HCT116 (cell line): ENCODE data around the gene BARX1. TPM values are rescaled to one million over a fixed set of nuclear protein-coding genes. Genes with fewer than 3 reads are reported as not detected.

Source experiments
- ATAC-seq: fragments of 200-7000 bp; cut with Tn5 transposase; 2 replicates; pipeline ENCODE4 v1.9.1; 2020; ENCODE audit warnings: mild to moderate bottlenecking, moderate library complexity
- BruUV-seq: library from RNA; stranded (reverse); fragments of 400-500 nt; replicated peaks from 2 replicates; lab custom pipeline; 2021; lab: Mats Ljungman, UMichigan
- CTCF ChIA-PET: fragments of 300-600 bp; sonication (Branson Sonifier 250); formaldehyde crosslinking; loops from one replicate; lab custom pipeline; 2021; ENCODE audit warnings: antibody characterized with exemption; lab: Charles Lee
- POLR2A ChIA-PET: fragments of 300-600, 350-600 bp; sonication (Branson Sonifier 250); formaldehyde crosslinking; loops from one replicate; lab custom pipeline; 2021; ENCODE audit warnings: antibody characterized with exemption; lab: Charles Lee
- RAD21 ChIA-PET, 2 experiments: fragments of 300-600 bp; sonication (Branson Sonifier 250); formaldehyde crosslinking; loops; one replicate each; lab custom pipeline; 2023; ENCODE audit warnings: low total read pairs in 2 of 2; ENCODE audit not compliant: uncharacterized antibody in 2 of 2, unreplicated experiment in 2 of 2, low non-redundant PET in 1 of 2; lab: Charles Lee
- DNase-seq: peaks from one replicate; pipeline ENCODE4 v3.0.0-alpha.2; 2010; ENCODE audit warnings: low read depth, low spot score
- H2AFZ ChIP-seq: fragments of 200-600 bp; shearing (Covaris generic), sonication (generic); 2 replicates; pipeline ENCODE4 v1.6.1; 2017; ENCODE audit warnings: low read depth, mixed run types, mixed read lengths, antibody characterized with exemption, low read length; ENCODE audit not compliant: poor library complexity, severe bottlenecking
- H3K27ac ChIP-seq: 2 replicates; pipeline ENCODE4 v1.5.1; 2012; ENCODE audit warnings: low read depth, low read length
- H3K27me3 ChIP-seq: fragments of 200-600 bp; sonication (generic); 2 replicates; pipeline ENCODE4 v1.6.1; 2016; ENCODE audit warnings: mixed run types, low read length, mixed read lengths; ENCODE audit not compliant: insufficient read depth
- H3K36me3 ChIP-seq, 2 experiments: fragments of 200-500 bp in 1 of 2; fragments of 200-600 bp in 1 of 2; sonication (Bioruptor generic) in 1 of 2; sonication (generic) in 1 of 2; 2 replicates each; pipeline versions ENCODE4 v1.5.1 to v1.6.1; 2014 to 2016; ENCODE audit warnings: low read length in 2 of 2, inconsistent platforms in 1 of 2, mixed read lengths in 1 of 2, mixed run types in 1 of 2; ENCODE audit not compliant: insufficient read depth in 2 of 2, control insufficient read depth in 1 of 2
- H3K4me1 ChIP-seq, 2 experiments: fragments of 200-600 bp in 1 of 2; sonication (generic) in 1 of 2; 2 replicates each; pipeline versions ENCODE4 v1.5.1 to v1.6.1; 2012 to 2017; ENCODE audit warnings: low read length in 2 of 2, inconsistent platforms in 1 of 2, mild to moderate bottlenecking in 1 of 2, mixed read lengths in 1 of 2, mixed run types in 1 of 2, moderate library complexity in 1 of 2; ENCODE audit not compliant: insufficient read depth in 2 of 2, control insufficient read depth in 1 of 2
- H3K4me2 ChIP-seq: fragments of 200-600 bp; sonication (generic); 2 replicates; pipeline ENCODE4 v1.6.1; 2017; ENCODE audit warnings: mixed run types, low read length, mixed read lengths
- H3K4me3 ChIP-seq, 2 experiments: fragments of 200-600 bp in 1 of 2; sonication (generic) in 1 of 2; replicated peaks in 1 of 2; 2 replicates each; pipeline ENCODE4 v1.5.1; 2011 to 2016; ENCODE audit warnings: low read length in 2 of 2, control low read depth in 1 of 2, low read depth in 1 of 2, mild to moderate bottlenecking in 1 of 2, mixed read lengths in 1 of 2, mixed run types in 1 of 2
- H3K79me2 ChIP-seq: fragments of 200-600 bp; sonication (generic); 2 replicates; pipeline ENCODE4 v1.6.1; 2017; ENCODE audit warnings: mild to moderate bottlenecking, mixed run types, low read length, moderate library complexity, mixed read lengths; ENCODE audit not compliant: insufficient read depth
- H3K9ac ChIP-seq: fragments of 200-600 bp; sonication (generic); 2 replicates; pipeline ENCODE4 v1.6.1; 2016; ENCODE audit warnings: low read length, mixed read lengths
- H3K9me2 ChIP-seq: fragments of 200-600 bp; sonication (generic), shearing (Covaris generic); 2 replicates; pipeline ENCODE4 v1.6.1; 2017; ENCODE audit warnings: mixed run types, mild to moderate bottlenecking, moderate library complexity; ENCODE audit not compliant: insufficient read depth
- H3K9me3 ChIP-seq, 2 experiments: fragments of 200-500 bp in 1 of 2; fragments of 200-600 bp in 1 of 2; sonication (Bioruptor generic) in 1 of 2; sonication (generic) in 1 of 2; 2 replicates each; pipeline ENCODE4 v1.6.1; 2014 to 2017; ENCODE audit warnings: low read length in 2 of 2, mixed read lengths in 2 of 2, inconsistent platforms in 1 of 2, low read depth in 1 of 2, mild to moderate bottlenecking in 1 of 2, mixed run types in 1 of 2, moderate library complexity in 1 of 2; ENCODE audit not compliant: control insufficient read depth in 1 of 2, insufficient read depth in 1 of 2
- H4K20me1 ChIP-seq: fragments of 200-600 bp; sonication (generic), shearing (Covaris generic); 2 replicates; pipeline ENCODE4 v1.6.1; 2017; ENCODE audit warnings: mixed run types, mild to moderate bottlenecking, moderate library complexity; ENCODE audit not compliant: insufficient read depth
- CEBPB ChIP-seq: IDR thresholded peaks from 2 replicates; pipeline ENCODE4 v1.6.1; 2012; ENCODE audit warnings: low read depth
- EGR1 ChIP-seq: IDR thresholded peaks from 2 replicates; pipeline ENCODE4 v1.6.1; 2012; ENCODE audit warnings: low read depth
- ELF1 ChIP-seq: IDR thresholded peaks from 2 replicates; pipeline ENCODE4 v1.6.1; 2012; ENCODE audit warnings: low read depth, borderline replicate concordance
- EZH2 ChIP-seq: fragments of 200-600 bp; sonication (generic); IDR thresholded peaks from 2 replicates; pipeline ENCODE4 v1.6.1; 2017; ENCODE audit warnings: antibody characterized with exemption, mixed run types
- EZH2phosphoT487 ChIP-seq: fragments of 200-600 bp; IDR thresholded peaks from 2 replicates; pipeline ENCODE4 v1.6.1; 2018; ENCODE audit warnings: antibody characterized with exemption, borderline replicate concordance
- FOSL1 ChIP-seq: IDR thresholded peaks from 2 replicates; pipeline ENCODE4 v1.6.1; 2012; ENCODE audit warnings: low read depth
- RAD21 ChIP-seq: IDR thresholded peaks from 2 replicates; pipeline ENCODE4 v1.6.1; 2012; ENCODE audit warnings: low read depth, mild to moderate bottlenecking
- SIN3A ChIP-seq: IDR thresholded peaks from 2 replicates; pipeline ENCODE4 v1.6.1; 2012; ENCODE audit warnings: low read depth
- SP1 ChIP-seq: IDR thresholded peaks from 2 replicates; pipeline ENCODE4 v1.6.1; 2012; ENCODE audit warnings: low read depth
- SRF ChIP-seq: IDR thresholded peaks from 2 replicates; pipeline ENCODE4 v1.6.1; 2012; ENCODE audit warnings: low read depth
- TCF7L2 ChIP-seq: IDR thresholded peaks from 2 replicates; pipeline ENCODE4 v1.7.0; 2011; ENCODE audit warnings: borderline replicate concordance, inconsistent platforms; ENCODE audit not compliant: insufficient read depth, insufficient read length; ENCODE audit errors: extremely low read depth
- YY1 ChIP-seq: IDR thresholded peaks from 2 replicates; pipeline ENCODE4 v1.6.1; 2011; ENCODE audit warnings: low read length, low read depth, moderate library complexity, mild to moderate bottlenecking; ENCODE audit not compliant: insufficient replicate concordance; ENCODE audit errors: extremely low read depth
- ZFX ChIP-seq: fragments of 450-650 bp; IDR thresholded peaks from 2 replicates; pipeline ENCODE4 v1.6.1; 2017
- ZNF274 ChIP-seq: fragments of 200-500 bp; sonication (Bioruptor generic); IDR thresholded peaks from 2 replicates; pipeline ENCODE4 v1.6.1; 2014; ENCODE audit warnings: mild to moderate bottlenecking, low read depth, low read length, inconsistent platforms
- intact Hi-C: fragments of 100-400 bp; cut with micrococcal nuclease; formaldehyde crosslinking; loops from 2 replicates; pipeline ENCODE4 v1.10.0; 2022
- total RNA-seq: library from RNA; stranded (reverse); gene quantifications from one replicate; pipeline ENCODE4 v1.2.1, GENCODE V29; 2021; ENCODE audit not compliant: unreplicated experiment
- TF ChIP-seq, protein P1 (sequence below), 3 experiments: fragments of 200-600 bp in 1 of 3; sonication (generic) in 1 of 3; IDR thresholded peaks in 2 of 3; conservative IDR thresholded peaks in 1 of 3; 2 replicates each; pipeline ENCODE4 v1.5.1; 2012 to 2017; ENCODE audit warnings: low read depth in 2 of 3, low read length in 2 of 3, antibody characterized with exemption in 1 of 3, borderline replicate concordance in 1 of 3, control low read depth in 1 of 3, mild to moderate bottlenecking in 1 of 3, mixed read lengths in 1 of 3, mixed run types in 1 of 3, moderate library complexity in 1 of 3; ENCODE audit not compliant: insufficient read depth in 1 of 3
- TF ChIP-seq, protein P2 (sequence below): IDR thresholded peaks from 2 replicates; pipeline ENCODE4 v1.6.1; 2012

The BARX1 gene
- total RNA-seq, 1 experiment from 2014 or later = not detected

DNA sequence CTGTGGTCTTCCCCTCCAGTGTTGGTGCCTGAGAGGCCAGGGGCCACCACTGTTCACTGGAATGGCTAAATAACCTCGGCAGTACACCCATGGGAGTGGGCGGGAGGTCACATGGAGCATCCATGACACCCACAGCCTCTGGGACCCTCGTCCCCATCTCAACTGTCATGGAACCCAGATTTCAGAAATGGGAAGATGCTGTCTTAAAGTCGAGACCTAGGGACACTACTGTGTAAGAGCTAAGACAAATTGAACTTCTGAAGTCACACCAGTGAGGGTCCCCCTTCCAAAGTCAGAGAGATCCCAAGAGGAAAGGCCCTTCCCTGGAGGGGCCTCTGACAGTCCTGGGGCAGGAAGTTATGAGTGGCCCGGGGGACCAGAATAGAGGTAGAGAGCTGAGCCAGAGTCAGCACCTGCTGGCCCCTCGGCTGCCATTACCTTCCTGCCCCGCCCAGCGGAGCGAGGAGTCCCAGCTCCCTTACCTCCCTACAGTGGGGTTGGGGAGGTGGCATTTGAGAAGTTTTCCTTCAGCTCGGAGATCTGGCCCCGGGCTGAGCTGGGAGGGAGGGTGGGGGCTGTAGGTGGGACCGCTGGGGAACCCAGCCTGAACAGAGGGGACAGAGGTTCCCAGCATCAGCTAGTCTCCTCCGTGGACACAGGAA is 7.6 kb downstream of the BARX1 start:
- Histone ChIP-seq H3K9me2 (no peaks in the 10 kb centered on the region), H4K20me1 (no peaks in the 10 kb centered on the region), H3K27me3 (peaks cover 7% of the 10 kb centered on the region), H3K4me1 (peaks cover 0 to 11% of the 10 kb centered on the region in 2 experiments; a peak in 3 of 4 replicates), H3K4me2 (no peak overlapping the region), H3K27ac (no peak overlapping the region), H3K9ac (no peak overlapping the region), H3K4me3 (no peak overlapping the region), H3K79me2 (no peaks in the 10 kb centered on the region), H3K36me3 (no peaks in the 10 kb centered on the region), H3K9me3 (no peaks in the 10 kb centered on the region), H2AFZ (no peak overlapping the region)
- ATAC-seq (no peak), DNase-seq (no peak)
- BruUV-seq = no TSS peak
- intact Hi-C loops = no loop called here
- TF ChIP-seq TCF7L2 (no peak), EZH2phosphoT487 (no peak), CEBPB (no peak), RAD21 (no peak), FOSL1 (no peak), EZH2 (no peak), SP1 (no peak), ZFX (no peak), ZNF274 (no peak), YY1 (no peak), EGR1 (no peak), ELF1 (no peak), SIN3A (no peak), SRF (no peak)
- TF ChIP-seq, protein P1, sequence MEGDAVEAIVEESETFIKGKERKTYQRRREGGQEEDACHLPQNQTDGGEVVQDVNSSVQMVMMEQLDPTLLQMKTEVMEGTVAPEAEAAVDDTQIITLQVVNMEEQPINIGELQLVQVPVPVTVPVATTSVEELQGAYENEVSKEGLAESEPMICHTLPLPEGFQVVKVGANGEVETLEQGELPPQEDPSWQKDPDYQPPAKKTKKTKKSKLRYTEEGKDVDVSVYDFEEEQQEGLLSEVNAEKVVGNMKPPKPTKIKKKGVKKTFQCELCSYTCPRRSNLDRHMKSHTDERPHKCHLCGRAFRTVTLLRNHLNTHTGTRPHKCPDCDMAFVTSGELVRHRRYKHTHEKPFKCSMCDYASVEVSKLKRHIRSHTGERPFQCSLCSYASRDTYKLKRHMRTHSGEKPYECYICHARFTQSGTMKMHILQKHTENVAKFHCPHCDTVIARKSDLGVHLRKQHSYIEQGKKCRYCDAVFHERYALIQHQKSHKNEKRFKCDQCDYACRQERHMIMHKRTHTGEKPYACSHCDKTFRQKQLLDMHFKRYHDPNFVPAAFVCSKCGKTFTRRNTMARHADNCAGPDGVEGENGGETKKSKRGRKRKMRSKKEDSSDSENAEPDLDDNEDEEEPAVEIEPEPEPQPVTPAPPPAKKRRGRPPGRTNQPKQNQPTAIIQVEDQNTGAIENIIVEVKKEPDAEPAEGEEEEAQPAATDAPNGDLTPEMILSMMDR (IDR thresholded peaks at IDR 0.05 in 2 of 3, conservative IDR thresholded peaks at IDR 0.05 in 1 of 3; ENCODE audit: borderline replicate concordance in 1 of 3, insufficient read depth in 1 of 3, low read depth in 2 of 3, low read length in 2 of 3) = no peak
- TF ChIP-seq, protein P2, sequence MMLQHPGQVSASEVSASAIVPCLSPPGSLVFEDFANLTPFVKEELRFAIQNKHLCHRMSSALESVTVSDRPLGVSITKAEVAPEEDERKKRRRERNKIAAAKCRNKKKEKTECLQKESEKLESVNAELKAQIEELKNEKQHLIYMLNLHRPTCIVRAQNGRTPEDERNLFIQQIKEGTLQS = no peak
- RAD21 ChIA-PET = no interaction called here
- CTCF ChIA-PET = interaction anchor here (0.7 kb wide), 1 partner anchor 133 kb away, joined by 3 read pairs; no protein-coding TSS in a partner anchor
- POLR2A ChIA-PET = no interaction called here
